Prostate gland (tissue), 2 donors: ENCODE results near the gene VAMP4. TPM values are rescaled to one million over a fixed set of nuclear protein-coding genes. Genes with fewer than 3 reads are reported as not detected.

ENCODE experiments used
- DNase-seq: peaks from one replicate; pipeline ENCODE4 v3.0.0-alpha.2; 2019; ENCODE audit warnings: low spot score
- H3K27ac ChIP-seq, 2 donors: fragments of 200-600 bp; sonication (generic); 2 replicates each; pipeline ENCODE4 v1.5.1; 2017 to 2019
- H3K27me3 ChIP-seq: fragments of 200-600 bp; sonication (generic); replicated peaks from 2 replicates; pipeline ENCODE4 v1.5.1; 2019; ENCODE audit not compliant: insufficient read depth
- H3K36me3 ChIP-seq, 2 donors: fragments of 200-600 bp; sonication (generic); 1 replicate in 1 of 2; 2 replicates in 1 of 2; pipeline versions ENCODE4 v1.5.1 to v1.8.1; 2017 to 2019
- H3K4me1 ChIP-seq: fragments of 200-600 bp; sonication (generic); replicated peaks from 2 replicates; pipeline ENCODE4 v1.5.1; 2019
- H3K4me3 ChIP-seq, 2 donors: fragments of 200-600 bp; sonication (generic); 2 replicates each; pipeline ENCODE4 v1.5.1; 2017 to 2019
- H3K9me3 ChIP-seq: fragments of 200-600 bp; sonication (generic); 2 replicates; pipeline ENCODE4 v1.5.1; 2017
- POLR2A ChIP-seq: fragments of 450-650 bp; IDR thresholded peaks from one replicate; pipeline ENCODE4 v1.6.1; 2016; ENCODE audit warnings: antibody characterized with exemption, mild to moderate bottlenecking
- POLR2AphosphoS5 ChIP-seq: sonication (generic); formaldehyde crosslinking; IDR thresholded peaks from one replicate; pipeline ENCODE4 v1.6.1; 2017; ENCODE audit warnings: antibody characterized with exemption
- WGBS: methylation state at CpG from one replicate; pipeline ENCODE4 v1.1.5; 2018; 5-methylcytosine and 5-hydroxymethylcytosine counted together
- intact Hi-C: fragments of 100-400 bp; cut with DNase I; formaldehyde crosslinking; loops from one replicate; pipeline ENCODE4 v1.14.2; 2022
- total RNA-seq, 2 donors: library from RNA; depleted of rRNA; stranded (reverse); fragments of >200 nt; gene quantifications; one replicate each; pipeline ENCODE4 v1.1.0, GENCODE V29; 2016
- TF ChIP-seq, protein P1 (sequence below), 4 experiments: fragments of 200-600 bp in 2 of 4; fragments of 450-650 bp in 2 of 4; sonication (generic) in 2 of 4; IDR thresholded peaks; 1 replicate in 3 of 4; 2 replicates in 1 of 4; pipeline ENCODE4 v1.5.1; 2016 to 2019; ENCODE audit warnings: antibody characterized with exemption in 4 of 4, mild to moderate bottlenecking in 2 of 4, moderate library complexity in 2 of 4

Gene VAMP4
- total RNA-seq, 2 donors from 2014 or later, result 8.2 to 17.2 TPM

- H3K9me3 ChIP-seq, result no peaks in the 10 kb centered on the region
- H3K36me3 ChIP-seq, result no peaks in the 10 kb centered on the region
- H3K4me3 ChIP-seq, result no peak overlapping the region
- no peaks in the 10 kb centered on the region for H3K27me3 ChIP-seq
- 100% methylated on average over 1 of the region's 1 CpG for WGBS
- no peak for DNase-seq
- H3K4me1 ChIP-seq, result no peaks in the 10 kb centered on the region
- no peak for TF ChIP-seq POLR2AphosphoS5
- no peak for TF ChIP-seq POLR2A
- TF ChIP-seq, protein P1, sequence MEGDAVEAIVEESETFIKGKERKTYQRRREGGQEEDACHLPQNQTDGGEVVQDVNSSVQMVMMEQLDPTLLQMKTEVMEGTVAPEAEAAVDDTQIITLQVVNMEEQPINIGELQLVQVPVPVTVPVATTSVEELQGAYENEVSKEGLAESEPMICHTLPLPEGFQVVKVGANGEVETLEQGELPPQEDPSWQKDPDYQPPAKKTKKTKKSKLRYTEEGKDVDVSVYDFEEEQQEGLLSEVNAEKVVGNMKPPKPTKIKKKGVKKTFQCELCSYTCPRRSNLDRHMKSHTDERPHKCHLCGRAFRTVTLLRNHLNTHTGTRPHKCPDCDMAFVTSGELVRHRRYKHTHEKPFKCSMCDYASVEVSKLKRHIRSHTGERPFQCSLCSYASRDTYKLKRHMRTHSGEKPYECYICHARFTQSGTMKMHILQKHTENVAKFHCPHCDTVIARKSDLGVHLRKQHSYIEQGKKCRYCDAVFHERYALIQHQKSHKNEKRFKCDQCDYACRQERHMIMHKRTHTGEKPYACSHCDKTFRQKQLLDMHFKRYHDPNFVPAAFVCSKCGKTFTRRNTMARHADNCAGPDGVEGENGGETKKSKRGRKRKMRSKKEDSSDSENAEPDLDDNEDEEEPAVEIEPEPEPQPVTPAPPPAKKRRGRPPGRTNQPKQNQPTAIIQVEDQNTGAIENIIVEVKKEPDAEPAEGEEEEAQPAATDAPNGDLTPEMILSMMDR (IDR thresholded peaks at IDR 0.05), result no peak
- no peak overlapping the region for H3K27ac ChIP-seq
- intact Hi-C loops, result no loop called here
Observed at GRCh38 chr1:171754971-171755370, 13.1 kb upstream of the VAMP4 start.

DNA sequence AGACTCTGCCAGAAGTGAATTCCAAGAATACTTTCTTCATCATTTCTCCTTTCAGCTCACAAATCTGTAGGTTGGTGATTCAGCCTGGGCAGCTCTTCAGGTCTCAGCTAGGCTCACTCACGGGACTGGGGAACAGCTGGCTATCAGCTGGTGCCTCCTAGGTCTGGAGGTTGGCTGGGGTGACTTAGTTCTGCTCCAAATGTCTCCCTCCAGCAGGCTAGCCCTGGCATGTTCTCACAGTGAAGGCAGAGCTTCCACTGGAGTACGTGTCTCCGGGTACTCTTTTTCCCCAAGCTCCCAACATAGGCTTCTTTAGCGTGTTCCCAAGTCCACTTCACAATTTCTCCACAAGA, 12.5 kb upstream of the VAMP4 start:
- intact Hi-C loops, result no loop called here
- 39% methylated on average over 4 of the region's 4 CpGs for WGBS
- H3K27ac ChIP-seq, result no peak overlapping the region
- TF ChIP-seq, protein P1 (IDR thresholded peaks at IDR 0.05), result no peak
- TF ChIP-seq POLR2AphosphoS5 (no peak), POLR2A (no peak)
- H3K27me3 ChIP-seq, result no peaks in the 10 kb centered on the region
- H3K36me3 ChIP-seq, result no peaks in the 10 kb centered on the region
- no peak for DNase-seq
- H3K4me3 ChIP-seq, result no peak overlapping the region
- H3K9me3 ChIP-seq, result no peaks in the 10 kb centered on the region
- H3K4me1 ChIP-seq, result no peaks in the 10 kb centered on the region

DNA sequence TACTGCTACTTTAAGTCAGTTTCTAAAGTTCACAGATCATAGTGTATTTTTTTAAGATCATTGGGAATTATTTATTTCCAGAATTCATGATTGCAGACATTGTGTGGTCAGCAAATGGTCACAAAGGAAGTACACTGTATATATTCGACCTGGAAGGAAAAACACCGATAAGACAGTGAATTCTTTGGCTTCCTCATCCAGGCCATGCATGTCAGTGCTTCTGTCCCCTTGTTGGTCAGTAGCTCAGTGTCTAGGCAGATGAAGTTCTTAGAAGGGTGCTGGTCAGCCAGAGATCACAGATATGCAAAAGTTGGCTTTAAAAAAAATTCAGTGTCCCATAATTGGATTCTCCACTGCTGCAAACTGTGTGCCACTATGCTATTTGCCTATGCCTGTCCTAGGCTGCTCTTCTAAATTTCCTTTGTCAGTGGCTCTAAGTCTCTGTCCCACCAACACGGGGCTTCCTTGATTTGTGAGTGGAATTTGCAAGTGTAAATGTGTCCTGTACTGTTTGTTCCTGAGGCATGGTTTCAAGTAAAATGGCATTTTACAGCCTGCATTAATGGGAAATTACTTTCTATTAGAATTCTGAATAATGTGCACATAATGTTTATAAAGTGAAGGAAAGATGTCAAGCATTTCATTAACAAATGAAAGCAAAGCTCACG, 12.0 kb upstream of the VAMP4 start:
- intact Hi-C loops, result no loop called here
- TF ChIP-seq, protein P1 (IDR thresholded peaks at IDR 0.05), result no peak
- no peak for TF ChIP-seq POLR2AphosphoS5
- TF ChIP-seq POLR2A, result no peak
- no peaks in the 10 kb centered on the region for H3K4me1 ChIP-seq
- no peaks in the 10 kb centered on the region for H3K36me3 ChIP-seq
- DNase-seq, result no peak
- 33% methylated on average over 4 of the region's 4 CpGs for WGBS
- H3K27ac ChIP-seq, result no peak overlapping the region
- no peaks in the 10 kb centered on the region for H3K27me3 ChIP-seq
- H3K9me3 ChIP-seq, result no peaks in the 10 kb centered on the region
- H3K4me3 ChIP-seq, result no peak overlapping the region

GRCh38 chr1:171753182-171753581, 11.3 kb upstream of the VAMP4 start:
- intact Hi-C loops, result no loop called here
- 93% methylated on average over 2 of the region's 2 CpGs for WGBS

GRCh38 chr1:171751221-171751620, 9.4 kb upstream of the VAMP4 start:
- Histone ChIP-seq H3K4me3 (no peak overlapping the region), H3K9me3 (no peaks in the 10 kb centered on the region), H3K36me3 (no peaks in the 10 kb centered on the region), H3K27me3 (no peaks in the 10 kb centered on the region), H3K27ac (no peak overlapping the region), H3K4me1 (no peaks in the 10 kb centered on the region)
- WGBS, result 98% methylated on average over 6 of the region's 6 CpGs
- TF ChIP-seq, protein P1 (IDR thresholded peaks at IDR 0.05), result no peak
- TF ChIP-seq POLR2A (no peak), POLR2AphosphoS5 (no peak)
- DNase-seq, result no peak
- intact Hi-C loops, result no loop called here

More at GRCh38 chr1:171753182-171753581, 11.3 kb upstream of the VAMP4 start:
- Histone ChIP-seq H3K36me3 (no peaks in the 10 kb centered on the region), H3K4me1 (no peaks in the 10 kb centered on the region), H3K27ac (no peak overlapping the region), H3K9me3 (no peaks in the 10 kb centered on the region), H3K4me3 (no peak overlapping the region), H3K27me3 (no peaks in the 10 kb centered on the region)
- TF ChIP-seq POLR2A, result no peak
- no peak for TF ChIP-seq POLR2AphosphoS5
- TF ChIP-seq, protein P1 (IDR thresholded peaks at IDR 0.05), result no peak
- DNase-seq, result no peak
